HepG2 (cell line): Measurements from ENCODE around the gene RRAD. TPM values are rescaled to one million over a fixed set of nuclear protein-coding genes. Genes with fewer than 3 reads are reported as not detected.

Experiments
- ATF6 ChIP-seq: sonication (generic); formaldehyde crosslinking; conservative IDR thresholded peaks from 2 replicates; pipeline ENCODE4 v1.4.0; 2020; ENCODE audit warnings: missing genetic modification reagents
- BRF2 ChIP-seq: sonication (generic); formaldehyde crosslinking; IDR thresholded peaks from 2 replicates; pipeline ENCODE4 v1.8.1; 2022; ENCODE audit warnings: mild to moderate bottlenecking, missing genetic modification reagents
- CEBPG ChIP-seq: IDR thresholded peaks from 2 replicates; pipeline ENCODE4 v1.6.1; 2016
- JUND ChIP-seq: sonication (generic); formaldehyde crosslinking; IDR thresholded peaks from 2 replicates; pipeline ENCODE4 v1.8.0; 2022; ENCODE audit warnings: mild to moderate bottlenecking, missing genetic modification reagents
- KAT8 ChIP-seq: IDR thresholded peaks from 2 replicates; pipeline ENCODE4 v1.6.1; 2016; ENCODE audit warnings: missing genetic modification reagents, missing compliant biosample characterization
- KLF9 ChIP-seq: IDR thresholded peaks from 2 replicates; pipeline ENCODE4 v1.6.1; 2016; ENCODE audit warnings: low read depth
- MEIS1 ChIP-seq: sonication (generic); formaldehyde crosslinking; IDR thresholded peaks from 2 replicates; pipeline ENCODE4 v1.9.0; 2021; ENCODE audit warnings: mild to moderate bottlenecking, missing genetic modification reagents, moderate library complexity, borderline replicate concordance
- MTF1 ChIP-seq: sonication (generic); formaldehyde crosslinking; IDR thresholded peaks from 2 replicates; pipeline ENCODE4 v1.5.0; 2020; ENCODE audit warnings: missing genetic modification reagents
- NFE2L1 ChIP-seq: sonication (generic); formaldehyde crosslinking; IDR thresholded peaks from 2 replicates; pipeline ENCODE4 v1.4.0; 2020; ENCODE audit warnings: missing genetic modification reagents, mild to moderate bottlenecking, borderline replicate concordance
- PRDM4 ChIP-seq: sonication (generic); formaldehyde crosslinking; IDR thresholded peaks from 2 replicates; pipeline ENCODE4 v1.9.0; 2021; ENCODE audit warnings: missing genetic modification reagents, borderline replicate concordance
- SMAD9 ChIP-seq: sonication (generic); formaldehyde crosslinking; IDR thresholded peaks from 2 replicates; pipeline ENCODE4 v1.5.1; 2020; ENCODE audit warnings: mild to moderate bottlenecking, missing genetic modification reagents
- TBP ChIP-seq: sonication (generic); formaldehyde crosslinking; IDR thresholded peaks from 2 replicates; pipeline ENCODE4 v1.5.0; 2020; ENCODE audit warnings: missing genetic modification reagents
- U2AF1 ChIP-seq: fragments of 200-400 bp; formaldehyde crosslinking; optimal IDR thresholded peaks from 2 replicates; pipeline ENCODE3; 2017; ENCODE audit warnings: mild to moderate bottlenecking, low read depth, low read length
- ZBTB33 ChIP-seq: sonication (generic); formaldehyde crosslinking; IDR thresholded peaks from 2 replicates; pipeline ENCODE4 v1.4.0; 2020; ENCODE audit warnings: missing genetic modification reagents
- ZNF160 ChIP-seq: sonication (generic); formaldehyde crosslinking; IDR thresholded peaks from 2 replicates; pipeline ENCODE4 v1.8.0; 2022; ENCODE audit warnings: mild to moderate bottlenecking, inconsistent platforms, missing genetic modification reagents
- ZNF224 ChIP-seq: sonication (generic); formaldehyde crosslinking; IDR thresholded peaks from 2 replicates; pipeline ENCODE4 v1.5.0; 2020; ENCODE audit warnings: mild to moderate bottlenecking, missing genetic modification reagents
- ZNF446 ChIP-seq: sonication (generic); formaldehyde crosslinking; IDR thresholded peaks from 2 replicates; pipeline ENCODE4 v1.5.0; 2020; ENCODE audit warnings: mild to moderate bottlenecking, missing genetic modification reagents
- ZNF652 ChIP-seq: IDR thresholded peaks from 2 replicates; pipeline ENCODE4 v1.6.1; 2016; ENCODE audit warnings: low read depth, borderline replicate concordance
- ZNF703 ChIP-seq: sonication (generic); formaldehyde crosslinking; IDR thresholded peaks from 2 replicates; pipeline ENCODE4 v1.5.1; 2020; ENCODE audit warnings: missing genetic modification reagents, mild to moderate bottlenecking, moderate library complexity, borderline replicate concordance
- ZNF713 ChIP-seq: sonication (generic); formaldehyde crosslinking; IDR thresholded peaks from 2 replicates; pipeline ENCODE4 v1.4.0; 2020; ENCODE audit warnings: mild to moderate bottlenecking, missing genetic modification reagents
- ZNF761 ChIP-seq: sonication (generic); formaldehyde crosslinking; conservative IDR thresholded peaks from 2 replicates; pipeline ENCODE4 v1.4.0; 2020; ENCODE audit warnings: mild to moderate bottlenecking, missing genetic modification reagents
- ZNF83 ChIP-seq: sonication (generic); formaldehyde crosslinking; IDR thresholded peaks from 2 replicates; pipeline ENCODE4 v1.4.0; 2020; ENCODE audit warnings: missing genetic modification reagents, mild to moderate bottlenecking, borderline replicate concordance
- ZNF879 ChIP-seq: sonication (generic); formaldehyde crosslinking; IDR thresholded peaks from 2 replicates; pipeline ENCODE4 v1.8.1; 2023; ENCODE audit warnings: missing genetic modification reagents
- polyA plus RNA-seq, 8 experiments: library from polyadenylated mRNA; depleted of rRNA in 3 of 8; stranded (reverse) in 7 of 8; unstranded in 1 of 8; fragments of >200 nt; fragmentation: Illumina TruSeq in 4 of 8; extraction: Trizol in 4 of 8; gene quantifications; 2 replicates each; pipeline versions ENCODE4 v1.2.1 to v1.2.3, GENCODE V29; 2011 to 2016; ENCODE audit warnings: low read depth in 4 of 8, missing spikeins in 1 of 8, mixed read lengths in 1 of 8; ENCODE audit not compliant: insufficient read depth in 1 of 8
- total RNA-seq, 5 experiments: library from RNA; depleted of rRNA; stranded (reverse); fragments of >200 nt; fragmentation: Illumina TruSeq; extraction: Trizol; gene quantifications; 2 replicates each; pipeline ENCODE4 v1.2.3, GENCODE V29; 2016; ENCODE audit warnings: low read depth in 1 of 5

RRAD gene
- total and polyA plus RNA-seq, 2 of the 13 experiments (the other 11 are each of a cell fraction or from before 2014, with no cell fraction given) = 0.80 to 1.1 TPM

- TF ChIP-seq ZNF224 (CRISPR knock-in tag) (peak; percentile 95; the same call in 1 of the 2 replicates), ZNF713 (CRISPR knock-in tag) (peak; percentile 98), PRDM4 (no peak), ZBTB33 (CRISPR knock-in tag) (no peak; the same call in 1 of the 2 replicates), ZNF652 (CRISPR knock-in tag) (no peak; the same call in 1 of the 2 replicates), ZNF703 (CRISPR knock-in tag) (peak; percentile 96), ATF6 (CRISPR knock-in tag) (no peak), ZNF446 (CRISPR knock-in tag) (peak; percentile 85; the same call in 1 of the 2 replicates), U2AF1 (no peak), MEIS1 (CRISPR knock-in tag) (peak; percentile 83; the same call in 1 of the 2 replicates), ZNF160 (CRISPR knock-in tag) (peak; percentile 80; the same call in 1 of the 2 replicates), ZNF83 (CRISPR knock-in tag) (peak; percentile 66), ZNF761 (CRISPR knock-in tag) (peak; percentile 94), KAT8 (CRISPR knock-in tag) (peak; percentile 91), NFE2L1 (CRISPR knock-in tag) (peak; percentile 96), SMAD9 (CRISPR knock-in tag) (0 out of 2 replicates have a peak, but pooled peaks have one; percentile 90), BRF2 (CRISPR knock-in tag) (peak; percentile 84; the same call in 1 of the 2 replicates), CEBPG (peak; percentile 65), ZNF879 (CRISPR knock-in tag) (peak; percentile 31; the same call in 1 of the 2 replicates), MTF1 (CRISPR knock-in tag) (peak; percentile 81), JUND (CRISPR knock-in tag) (peak; percentile 63; the same call in 1 of the 2 replicates), KLF9 (CRISPR knock-in tag) (peak; percentile 95; the same call in 1 of the 2 replicates), TBP (0 out of 2 replicates have a peak, but pooled peaks have one; percentile 73)
These were observed 44.9 kb downstream of the RRAD start, which contains the start of gene PDP2 (continued) for GRCh38 chr16:66880288-66881013.
